Stimulated activated CD8-positive, alpha-beta memory T cell treated with anti-CD3 and anti-CD28 coated beads, Interleukin-4, amount 100 ng/mL, for 48 hours (primary cell): ENCODE data around the gene RIPK3.
A peak's percentile ranks its signal among the peaks of the same experiment; 100 is the strongest.

ENCODE experiments used
- DNase-seq: peaks from one replicate; pipeline ENCODE4 v3.0.0-alpha.2; 2020

Gene RIPK3

DNA sequence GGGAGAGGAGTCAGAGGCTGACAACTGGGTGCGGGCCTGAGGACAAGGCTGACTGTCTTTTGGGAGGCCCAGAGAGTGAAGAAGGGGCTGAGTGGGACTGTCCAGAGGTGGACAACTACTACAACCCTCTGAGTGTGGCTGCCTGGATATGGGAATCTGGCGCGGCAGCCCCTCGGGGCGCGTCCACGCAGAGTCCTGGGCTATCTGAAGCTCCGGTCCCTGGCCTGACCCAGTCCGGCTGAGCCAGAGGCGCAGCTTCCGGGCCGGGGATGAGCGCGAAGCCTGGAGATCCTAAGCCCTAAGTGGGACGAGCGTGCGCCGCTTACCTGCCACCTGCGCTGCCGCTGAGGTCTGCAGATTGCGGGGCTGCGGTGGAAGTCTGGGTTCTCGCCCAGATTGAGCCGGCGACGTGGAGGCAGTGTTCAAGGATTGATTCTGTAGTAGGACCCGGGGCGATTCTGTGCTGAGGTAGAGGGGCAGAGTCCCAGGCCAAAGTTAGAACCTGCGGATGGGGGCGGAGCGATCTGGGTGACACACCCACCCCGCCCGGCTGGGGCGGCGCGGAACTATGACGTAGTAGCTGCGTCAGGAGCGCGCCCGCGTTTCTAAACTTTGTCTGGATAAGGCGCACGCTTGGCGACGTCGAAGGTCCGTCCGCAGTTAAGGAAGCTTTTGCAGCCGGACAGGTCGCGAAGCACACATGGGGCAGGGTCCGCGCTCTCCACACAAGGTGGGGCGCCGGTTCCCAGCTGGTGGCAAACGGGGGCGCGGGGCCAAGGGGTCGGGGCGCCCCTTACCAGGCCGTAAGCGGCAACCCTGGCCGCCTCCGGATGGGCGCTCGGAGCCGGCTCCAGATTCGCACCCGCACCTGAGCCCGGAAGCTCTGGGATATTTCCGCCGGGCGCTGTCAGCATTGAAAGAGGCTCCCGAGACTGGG is 40.3 kb downstream of the RIPK3 start, which contains the start of the genes DHRS1 and NOP9:
Gene DHRS1, minus strand, starts transcription at position 526 of the 937 bp plus-strand sequence. CDS start 674 bp downstream, outside the sequence.
Gene NOP9, plus strand, starts transcription at position 596 of the 937 bp plus-strand sequence. Its CDS starts 105 bp downstream, at position 701.
- DNase-seq: peak; percentile 98

DNA sequence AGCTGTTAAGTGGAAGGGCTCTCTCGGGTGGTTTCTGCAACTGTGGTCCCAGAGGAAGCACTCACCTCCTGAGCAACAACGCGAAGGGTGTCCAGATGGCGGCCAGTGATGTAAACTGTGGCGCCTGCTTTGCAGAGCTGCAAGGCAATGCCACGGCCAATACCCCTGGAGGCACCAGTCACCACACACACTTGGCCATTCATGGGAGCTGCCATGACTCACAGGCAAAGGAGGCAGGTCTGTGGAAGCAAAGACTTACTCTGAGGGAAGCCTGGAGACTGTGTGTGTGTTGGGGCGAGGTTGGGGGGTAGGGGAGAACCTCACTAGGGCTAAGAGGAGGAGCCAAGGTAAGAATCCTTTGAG is 40.9 kb downstream of the RIPK3 start:
- no peak for DNase-seq

DNA sequence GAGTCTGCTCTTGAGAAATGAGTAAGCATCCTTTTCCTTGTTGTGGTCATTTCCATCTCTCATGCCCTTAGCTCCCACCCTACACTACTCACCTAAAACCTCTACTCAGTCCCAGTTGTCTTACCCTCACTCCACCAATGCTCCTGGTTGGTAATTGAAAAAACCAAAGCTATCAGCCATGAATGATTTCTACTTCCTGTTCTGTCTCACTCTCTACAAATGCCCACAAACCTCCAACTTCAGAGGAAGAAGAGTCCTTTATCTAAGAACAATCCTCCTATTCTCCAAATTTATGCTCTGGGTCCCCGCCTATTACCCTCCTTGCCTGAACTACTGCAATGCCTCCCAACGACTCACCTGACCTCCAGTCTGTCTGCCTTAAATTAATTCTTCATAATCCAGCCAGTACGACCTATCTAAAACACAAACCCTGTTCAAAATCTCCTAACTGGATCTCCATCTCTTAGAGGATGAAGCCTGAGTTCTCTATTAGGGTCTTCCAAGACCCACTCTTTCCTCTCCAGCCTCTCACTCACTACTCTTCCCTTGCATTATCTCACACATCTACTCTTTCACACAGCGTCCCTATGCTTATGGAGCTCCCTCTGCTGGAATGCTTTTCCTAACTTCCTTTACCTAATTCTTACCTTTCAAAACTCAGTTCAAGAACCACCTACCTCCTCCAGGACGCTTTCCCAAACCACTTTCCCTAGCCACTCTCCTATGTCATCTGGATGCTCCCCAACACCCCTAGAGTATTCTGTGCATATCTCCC is 42.4 kb downstream of the RIPK3 start:
- no peak for DNase-seq

- peak; percentile 78 for DNase-seq
Measured at GRCh38 chr14:24296341-24297157, 43.2 kb downstream of the RIPK3 start.

GRCh38 chr14:24293525-24293924 is 46.3 kb downstream of the RIPK3 start:
- DNase-seq: no peak

- no peak for DNase-seq
Measured at GRCh38 chr14:24292118-24292807, 47.5 kb downstream of the RIPK3 start.

DNA sequence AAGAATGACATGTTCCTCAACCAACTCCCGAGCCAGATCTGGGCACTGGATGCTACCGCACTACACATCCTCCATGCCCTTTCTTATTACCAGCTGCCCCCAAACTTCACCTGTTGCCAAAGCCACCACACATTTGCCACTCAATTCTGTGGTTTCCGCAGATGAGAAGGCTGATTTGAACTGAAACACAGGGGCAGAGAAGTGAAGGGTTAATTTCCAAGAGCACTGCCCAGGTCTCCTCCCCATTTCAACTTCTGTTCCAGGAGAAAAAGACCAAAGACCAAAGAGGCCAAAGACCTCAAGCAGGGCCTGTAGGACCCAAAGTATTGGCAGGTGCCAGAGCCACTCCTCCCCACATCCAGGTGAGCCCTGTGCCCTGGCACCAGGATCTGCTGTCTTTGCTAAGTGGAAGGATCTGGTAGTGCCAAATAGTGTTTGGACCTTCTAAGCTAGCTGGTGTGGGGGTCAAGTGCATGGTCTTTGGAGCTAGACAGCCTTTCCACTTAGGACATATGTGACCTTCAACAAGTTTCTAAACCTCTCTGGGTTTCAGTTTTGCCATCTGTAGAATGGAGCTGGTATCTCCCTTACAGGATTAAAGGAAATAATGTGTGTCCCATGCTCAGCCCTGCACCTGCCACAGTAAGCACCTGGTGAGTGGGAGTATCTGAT is 48.2 kb downstream of the RIPK3 start:
- no peak for DNase-seq

DNA sequence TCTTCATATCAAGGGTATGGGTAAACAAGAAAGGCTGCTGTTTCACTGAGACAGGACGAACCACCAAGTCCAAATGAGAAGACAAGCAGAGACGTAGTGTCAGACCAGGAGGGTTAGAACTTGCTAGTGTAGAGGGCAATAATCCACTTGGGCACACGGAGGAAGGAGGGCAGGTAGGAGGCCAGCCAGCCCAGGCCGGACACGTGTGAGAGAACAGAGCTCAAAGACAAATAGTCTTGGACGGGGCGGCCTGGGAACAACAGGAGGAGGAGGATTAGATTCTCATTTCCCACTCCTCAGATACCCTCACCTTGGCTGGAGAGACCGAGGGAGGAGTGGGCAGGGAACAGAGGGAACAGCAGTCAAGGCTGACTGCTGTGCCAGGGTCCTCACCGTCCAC is 49.0 kb downstream of the RIPK3 start:
- no peak for DNase-seq

- DNase-seq: peak; percentile 81
Measured at GRCh38 chr14:24289649-24290280, 50.0 kb downstream of the RIPK3 start.

DNA sequence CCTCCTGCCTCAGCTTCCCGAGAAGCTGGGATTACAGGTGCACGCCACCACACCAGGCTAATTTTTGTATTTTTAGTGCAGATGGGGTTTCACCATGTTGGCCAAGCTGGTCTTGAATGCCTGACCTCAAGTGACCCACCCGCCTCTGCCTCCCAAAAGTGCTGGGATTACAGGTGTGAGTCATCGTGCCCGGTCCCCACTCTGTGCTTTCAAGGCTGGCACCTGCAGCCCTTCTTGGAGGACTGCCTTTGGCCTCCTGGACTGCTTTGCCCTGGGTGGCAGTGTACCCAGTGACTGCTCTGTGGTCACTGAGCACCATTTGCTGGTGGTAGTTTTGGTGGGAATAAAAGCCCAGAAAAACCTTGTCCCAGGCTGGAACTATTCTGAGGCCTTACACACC is 52.8 kb downstream of the RIPK3 start:
- no peak for DNase-seq
